GM23338 (cell line): ENCODE results near the gene DMBT1. TPM values are rescaled to one million over a fixed set of nuclear protein-coding genes. Genes with fewer than 3 reads are reported as not detected.

Experiments used
- ATAC-seq: fragments of 200-7000 bp; cut with Tn5 transposase; 3 replicates; pipeline ENCODE4 v1.9.1; 2020
- DNase-seq: peaks from one replicate; pipeline ENCODE4 v3.0.0-alpha.2; 2015; ENCODE audit warnings: low spot score
- H2AFZ ChIP-seq: fragments of 200-600 bp; sonication (generic); 2 replicates; pipeline ENCODE4 v1.8.0; 2016; ENCODE audit warnings: antibody characterized with exemption, mild to moderate bottlenecking, moderate library complexity
- H3F3A ChIP-seq: fragments of 200-600 bp; sonication (generic); replicated peaks from 2 replicates; pipeline ENCODE4 v1.8.0; 2017; ENCODE audit warnings: antibody characterized with exemption, mixed run types, low read depth
- H3K27ac ChIP-seq: fragments of 200-600 bp; sonication (generic); 2 replicates; pipeline ENCODE4 v1.6.1; 2016; ENCODE audit warnings: low read depth
- H3K27me3 ChIP-seq: fragments of 200-600 bp; sonication (generic); 2 replicates; pipeline ENCODE4 v1.8.0; 2016; ENCODE audit warnings: mild to moderate bottlenecking, mixed run types, moderate library complexity; ENCODE audit not compliant: insufficient read depth
- H3K36me3 ChIP-seq: fragments of 200-600 bp; sonication (generic); 2 replicates; pipeline ENCODE4 v1.8.0; 2016; ENCODE audit warnings: mild to moderate bottlenecking; ENCODE audit not compliant: insufficient read depth
- H3K4me1 ChIP-seq: fragments of 200-600 bp; sonication (generic); 2 replicates; pipeline ENCODE4 v1.8.0; 2016; ENCODE audit warnings: mild to moderate bottlenecking, moderate library complexity; ENCODE audit not compliant: insufficient read depth
- H3K4me2 ChIP-seq: fragments of 200-600 bp; sonication (generic); 2 replicates; pipeline ENCODE4 v1.7.1; 2017; ENCODE audit warnings: mixed run types
- H3K4me3 ChIP-seq: fragments of 200-600 bp; sonication (generic); 2 replicates; pipeline ENCODE4 v1.6.1; 2016; ENCODE audit warnings: mixed run types
- H3K79me2 ChIP-seq: fragments of 200-600 bp; sonication (generic); replicated peaks from 2 replicates; pipeline ENCODE4 v1.8.0; 2017; ENCODE audit warnings: mild to moderate bottlenecking; ENCODE audit not compliant: insufficient read depth
- H3K9me2 ChIP-seq: fragments of 200-600 bp; sonication (generic); 2 replicates; pipeline ENCODE4 v1.8.0; 2017; ENCODE audit not compliant: insufficient read depth
- H4K20me1 ChIP-seq: fragments of 200-600 bp; sonication (generic); replicated peaks from 2 replicates; pipeline ENCODE4 v1.8.0; 2017; ENCODE audit warnings: mild to moderate bottlenecking; ENCODE audit not compliant: insufficient read depth
- H3K27ac Mint-ChIP-seq: 2 replicates; pipeline ENCODE4 v1.8.0; 2020; ENCODE audit warnings: inconsistent platforms, mild to moderate bottlenecking, moderate library complexity, mixed read lengths
- H3K27me3 Mint-ChIP-seq: 3 replicates; pipeline ENCODE4 v1.8.0; 2022; ENCODE audit warnings: low read depth, mild to moderate bottlenecking, moderate library complexity, mixed read lengths, inconsistent platforms; ENCODE audit not compliant: insufficient read depth, poor library complexity
- H3K36me3 Mint-ChIP-seq: 3 replicates; pipeline ENCODE4 v1.8.0; 2021; ENCODE audit warnings: low read depth, mild to moderate bottlenecking, inconsistent platforms, moderate library complexity, mixed read lengths
- H3K4me1 Mint-ChIP-seq: 3 replicates; pipeline ENCODE4 v1.8.0; 2020; ENCODE audit warnings: mild to moderate bottlenecking, inconsistent platforms, mixed read lengths
- H3K4me3 Mint-ChIP-seq: 3 replicates; pipeline ENCODE4 v1.8.0; 2021; ENCODE audit warnings: moderate library complexity, mild to moderate bottlenecking, inconsistent platforms, mixed read lengths
- H3K9me3 Mint-ChIP-seq: 3 replicates; pipeline ENCODE4 v1.8.0; 2020; ENCODE audit warnings: moderate library complexity, mild to moderate bottlenecking, inconsistent platforms, mixed read lengths
- CREB1 ChIP-seq: fragments of 250-450 bp; sonication (Bioruptor Pico); IDR thresholded peaks from 2 replicates; pipeline ENCODE4 v1.5.0; 2020; ENCODE audit warnings: low read depth, mild to moderate bottlenecking, moderate library complexity
- ETS1 ChIP-seq: IDR thresholded peaks from 2 replicates; pipeline ENCODE4 v1.6.1; 2016; ENCODE audit warnings: antibody characterized with exemption
- EZH2 ChIP-seq: fragments of 200-600 bp; sonication (generic); IDR thresholded peaks from one replicate; pipeline ENCODE4 v1.8.0; 2017; ENCODE audit warnings: antibody characterized with exemption, mild to moderate bottlenecking, low read depth; ENCODE audit not compliant: unreplicated experiment
- EZH2phosphoT487 ChIP-seq: fragments of 200-600 bp; sonication (generic); IDR thresholded peaks from one replicate; pipeline ENCODE4 v1.8.1; 2018; ENCODE audit warnings: antibody characterized with exemption; ENCODE audit not compliant: unreplicated experiment
- JUNB ChIP-seq: IDR thresholded peaks from one replicate; pipeline ENCODE4 v1.6.1; 2016; ENCODE audit warnings: antibody characterized with exemption; ENCODE audit not compliant: unreplicated experiment
- NANOG ChIP-seq: IDR thresholded peaks from 2 replicates; pipeline ENCODE4 v1.6.1; 2016; ENCODE audit warnings: antibody characterized with exemption, borderline replicate concordance
- POLR2AphosphoS5 ChIP-seq: IDR thresholded peaks from 2 replicates; pipeline ENCODE4 v1.6.1; 2016; ENCODE audit warnings: antibody characterized with exemption, low read depth
- REST ChIP-seq: IDR thresholded peaks from one replicate; pipeline ENCODE4 v1.6.1; 2018; ENCODE audit warnings: antibody characterized with exemption; ENCODE audit not compliant: unreplicated experiment
- STAT1 ChIP-seq: IDR thresholded peaks from one replicate; pipeline ENCODE4 v1.6.1; 2016; ENCODE audit warnings: antibody characterized with exemption; ENCODE audit not compliant: unreplicated experiment
- ZNF114 ChIP-seq: fragments of 250-450 bp; sonication (Bioruptor Pico); IDR thresholded peaks from 2 replicates; pipeline ENCODE4 v1.5.0; 2020; ENCODE audit warnings: mild to moderate bottlenecking, moderate library complexity
- ZNF331 ChIP-seq: fragments of 250-450 bp; sonication (Bioruptor Pico); IDR thresholded peaks from 2 replicates; pipeline ENCODE4 v1.5.0; 2020; ENCODE audit warnings: low read depth, mild to moderate bottlenecking, moderate library complexity
- polyA plus RNA-seq: library from polyadenylated mRNA; unstranded; fragments of >200 nt; fragmentation: Nextera tagmentation; extraction: Ambion mirVana; gene quantifications from 2 replicates; pipeline ENCODE4 v1.2.1, GENCODE V29; 2016
- total RNA-seq: library from RNA; depleted of rRNA; stranded (reverse); fragments of >200 nt; shearing (Covaris generic); gene quantifications from 2 replicates; pipeline ENCODE4 v1.2.3, GENCODE V29; 2014
- TF ChIP-seq, protein P1 (sequence below), 2 experiments: fragments of 200-600 bp in 1 of 2; sonication (generic) in 1 of 2; conservative IDR thresholded peaks; 2 replicates each; pipeline versions ENCODE4 v1.5.1 to v1.6.1; 2016 to 2017; ENCODE audit warnings: antibody characterized with exemption in 2 of 2, low read depth in 2 of 2, mild to moderate bottlenecking in 2 of 2, moderate library complexity in 1 of 2
- TF ChIP-seq, protein P2 (sequence below): fragments of 250-450 bp; sonication (Bioruptor Pico); IDR thresholded peaks from 2 replicates; pipeline ENCODE4 v1.5.0; 2020; ENCODE audit warnings: mild to moderate bottlenecking, moderate library complexity

DMBT1 gene
- total and polyA plus RNA-seq, 2 experiments from 2014 or later, result 0.03 to 0.05 TPM

DNA sequence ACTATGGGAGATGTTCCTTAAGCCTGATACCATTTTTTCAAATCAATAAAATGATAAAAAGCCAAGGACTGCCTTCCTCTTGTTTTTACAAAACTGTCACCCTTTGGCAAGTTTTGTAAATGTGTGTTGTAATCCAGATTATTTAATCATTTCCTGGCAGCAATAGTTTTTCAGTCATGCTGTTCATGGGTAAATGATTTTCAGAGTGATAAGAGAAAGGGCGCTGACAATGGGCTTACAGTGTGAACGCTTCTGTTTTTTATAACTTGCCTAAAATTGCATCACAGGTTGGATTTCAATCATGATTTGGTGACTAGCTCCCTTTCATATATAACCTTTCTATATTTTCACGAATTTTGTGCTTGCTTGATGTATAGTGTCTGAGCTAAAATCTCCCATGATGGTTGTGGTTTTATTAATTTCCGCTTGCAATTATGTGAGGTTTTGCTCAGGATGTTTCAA is 19.0 kb upstream of the DMBT1 start:
- no peaks in the 10 kb centered on the region; the same call in 1 of the 2 replicates for H3K9me2 ChIP-seq
- Mint-ChIP-seq H3K36me3 (no peaks in the 10 kb centered on the region), H3K4me1 (no peaks in the 10 kb centered on the region; the same call in 2 of the 3 replicates), H3K27me3 (no peaks in the 10 kb centered on the region), H3K27ac (no peak overlapping the region), H3K4me3 (no peak overlapping the region), H3K9me3 (no peaks in the 10 kb centered on the region)
- no peaks in the 10 kb centered on the region for H3F3A ChIP-seq
- no peaks in the 10 kb centered on the region for H3K27me3 ChIP-seq
- H3K4me3 ChIP-seq, result no peak overlapping the region
- no peak overlapping the region for H3K27ac ChIP-seq
- no peaks in the 10 kb centered on the region for H3K4me1 ChIP-seq
- no peak for DNase-seq
- H4K20me1 ChIP-seq, result no peaks in the 10 kb centered on the region
- no peaks in the 10 kb centered on the region for H3K79me2 ChIP-seq
- H2AFZ ChIP-seq, result no peak overlapping the region
- no peaks in the 10 kb centered on the region for H3K36me3 ChIP-seq
- ATAC-seq, result no peak
- H3K4me2 ChIP-seq, result no peak overlapping the region
- TF ChIP-seq, protein P1, sequence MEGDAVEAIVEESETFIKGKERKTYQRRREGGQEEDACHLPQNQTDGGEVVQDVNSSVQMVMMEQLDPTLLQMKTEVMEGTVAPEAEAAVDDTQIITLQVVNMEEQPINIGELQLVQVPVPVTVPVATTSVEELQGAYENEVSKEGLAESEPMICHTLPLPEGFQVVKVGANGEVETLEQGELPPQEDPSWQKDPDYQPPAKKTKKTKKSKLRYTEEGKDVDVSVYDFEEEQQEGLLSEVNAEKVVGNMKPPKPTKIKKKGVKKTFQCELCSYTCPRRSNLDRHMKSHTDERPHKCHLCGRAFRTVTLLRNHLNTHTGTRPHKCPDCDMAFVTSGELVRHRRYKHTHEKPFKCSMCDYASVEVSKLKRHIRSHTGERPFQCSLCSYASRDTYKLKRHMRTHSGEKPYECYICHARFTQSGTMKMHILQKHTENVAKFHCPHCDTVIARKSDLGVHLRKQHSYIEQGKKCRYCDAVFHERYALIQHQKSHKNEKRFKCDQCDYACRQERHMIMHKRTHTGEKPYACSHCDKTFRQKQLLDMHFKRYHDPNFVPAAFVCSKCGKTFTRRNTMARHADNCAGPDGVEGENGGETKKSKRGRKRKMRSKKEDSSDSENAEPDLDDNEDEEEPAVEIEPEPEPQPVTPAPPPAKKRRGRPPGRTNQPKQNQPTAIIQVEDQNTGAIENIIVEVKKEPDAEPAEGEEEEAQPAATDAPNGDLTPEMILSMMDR (conservative IDR thresholded peaks at IDR 0.05; ENCODE audit: low read depth in 2 of 2), result no peak
- no peak for TF ChIP-seq REST
- no peak for TF ChIP-seq STAT1
- no peak for TF ChIP-seq NANOG
- TF ChIP-seq JUNB, result no peak
- no peak for TF ChIP-seq EZH2
- TF ChIP-seq ZNF114, result no peak
- TF ChIP-seq CREB1, result no peak
- TF ChIP-seq, protein P2, sequence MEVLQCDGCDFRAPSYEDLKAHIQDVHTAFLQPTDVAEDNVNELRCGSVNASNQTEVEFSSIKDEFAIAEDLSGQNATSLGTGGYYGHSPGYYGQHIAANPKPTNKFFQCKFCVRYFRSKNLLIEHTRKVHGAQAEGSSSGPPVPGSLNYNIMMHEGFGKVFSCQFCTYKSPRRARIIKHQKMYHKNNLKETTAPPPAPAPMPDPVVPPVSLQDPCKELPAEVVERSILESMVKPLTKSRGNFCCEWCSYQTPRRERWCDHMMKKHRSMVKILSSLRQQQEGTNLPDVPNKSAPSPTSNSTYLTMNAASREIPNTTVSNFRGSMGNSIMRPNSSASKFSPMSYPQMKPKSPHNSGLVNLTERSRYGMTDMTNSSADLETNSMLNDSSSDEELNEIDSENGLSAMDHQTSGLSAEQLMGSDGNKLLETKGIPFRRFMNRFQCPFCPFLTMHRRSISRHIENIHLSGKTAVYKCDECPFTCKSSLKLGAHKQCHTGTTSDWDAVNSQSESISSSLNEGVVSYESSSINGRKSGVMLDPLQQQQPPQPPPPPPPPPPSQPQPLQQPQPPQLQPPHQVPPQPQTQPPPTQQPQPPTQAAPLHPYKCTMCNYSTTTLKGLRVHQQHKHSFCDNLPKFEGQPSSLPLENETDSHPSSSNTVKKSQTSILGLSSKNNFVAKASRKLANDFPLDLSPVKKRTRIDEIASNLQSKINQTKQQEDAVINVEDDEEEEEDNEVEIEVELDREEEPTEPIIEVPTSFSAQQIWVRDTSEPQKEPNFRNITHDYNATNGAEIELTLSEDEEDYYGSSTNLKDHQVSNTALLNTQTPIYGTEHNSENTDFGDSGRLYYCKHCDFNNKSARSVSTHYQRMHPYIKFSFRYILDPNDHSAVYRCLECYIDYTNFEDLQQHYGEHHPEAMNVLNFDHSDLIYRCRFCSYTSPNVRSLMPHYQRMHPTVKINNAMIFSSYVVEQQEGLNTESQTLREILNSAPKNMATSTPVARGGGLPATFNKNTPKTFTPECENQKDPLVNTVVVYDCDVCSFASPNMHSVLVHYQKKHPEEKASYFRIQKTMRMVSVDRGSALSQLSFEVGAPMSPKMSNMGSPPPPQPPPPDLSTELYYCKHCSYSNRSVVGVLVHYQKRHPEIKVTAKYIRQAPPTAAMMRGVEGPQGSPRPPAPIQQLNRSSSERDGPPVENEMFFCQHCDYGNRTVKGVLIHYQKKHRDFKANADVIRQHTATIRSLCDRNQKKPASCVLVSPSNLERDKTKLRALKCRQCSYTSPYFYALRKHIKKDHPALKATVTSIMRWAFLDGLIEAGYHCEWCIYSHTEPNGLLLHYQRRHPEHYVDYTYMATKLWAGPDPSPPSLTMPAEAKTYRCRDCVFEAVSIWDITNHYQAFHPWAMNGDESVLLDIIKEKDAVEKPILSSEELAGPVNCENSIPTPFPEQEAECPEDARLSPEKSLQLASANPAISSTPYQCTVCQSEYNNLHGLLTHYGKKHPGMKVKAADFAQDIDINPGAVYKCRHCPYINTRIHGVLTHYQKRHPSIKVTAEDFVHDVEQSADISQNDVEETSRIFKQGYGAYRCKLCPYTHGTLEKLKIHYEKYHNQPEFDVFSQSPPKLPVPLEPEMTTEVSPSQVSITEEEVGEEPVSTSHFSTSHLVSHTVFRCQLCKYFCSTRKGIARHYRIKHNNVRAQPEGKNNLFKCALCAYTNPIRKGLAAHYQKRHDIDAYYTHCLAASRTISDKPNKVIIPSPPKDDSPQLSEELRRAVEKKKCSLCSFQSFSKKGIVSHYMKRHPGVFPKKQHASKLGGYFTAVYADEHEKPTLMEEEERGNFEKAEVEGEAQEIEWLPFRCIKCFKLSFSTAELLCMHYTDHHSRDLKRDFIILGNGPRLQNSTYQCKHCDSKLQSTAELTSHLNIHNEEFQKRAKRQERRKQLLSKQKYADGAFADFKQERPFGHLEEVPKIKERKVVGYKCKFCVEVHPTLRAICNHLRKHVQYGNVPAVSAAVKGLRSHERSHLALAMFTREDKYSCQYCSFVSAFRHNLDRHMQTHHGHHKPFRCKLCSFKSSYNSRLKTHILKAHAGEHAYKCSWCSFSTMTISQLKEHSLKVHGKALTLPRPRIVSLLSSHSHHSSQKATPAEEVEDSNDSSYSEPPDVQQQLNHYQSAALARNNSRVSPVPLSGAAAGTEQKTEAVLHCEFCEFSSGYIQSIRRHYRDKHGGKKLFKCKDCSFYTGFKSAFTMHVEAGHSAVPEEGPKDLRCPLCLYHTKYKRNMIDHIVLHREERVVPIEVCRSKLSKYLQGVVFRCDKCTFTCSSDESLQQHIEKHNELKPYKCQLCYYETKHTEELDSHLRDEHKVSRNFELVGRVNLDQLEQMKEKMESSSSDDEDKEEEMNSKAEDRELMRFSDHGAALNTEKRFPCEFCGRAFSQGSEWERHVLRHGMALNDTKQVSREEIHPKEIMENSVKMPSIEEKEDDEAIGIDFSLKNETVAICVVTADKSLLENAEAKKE (CRISPR knock-in tag), result no peak
- TF ChIP-seq ZNF331 (CRISPR knock-in tag), result no peak
- TF ChIP-seq POLR2AphosphoS5, result no peak
- TF ChIP-seq ETS1, result no peak
- TF ChIP-seq EZH2phosphoT487, result no peak
